Fibroblast of the conjunctiva (primary cell): ENCODE results near the gene ARHGEF7.

Source experiments
- DNase-seq: peaks from one replicate; pipeline ENCODE4 v3.0.0-alpha.2; 2010; ENCODE audit warnings: low read depth

The ARHGEF7 gene

DNA sequence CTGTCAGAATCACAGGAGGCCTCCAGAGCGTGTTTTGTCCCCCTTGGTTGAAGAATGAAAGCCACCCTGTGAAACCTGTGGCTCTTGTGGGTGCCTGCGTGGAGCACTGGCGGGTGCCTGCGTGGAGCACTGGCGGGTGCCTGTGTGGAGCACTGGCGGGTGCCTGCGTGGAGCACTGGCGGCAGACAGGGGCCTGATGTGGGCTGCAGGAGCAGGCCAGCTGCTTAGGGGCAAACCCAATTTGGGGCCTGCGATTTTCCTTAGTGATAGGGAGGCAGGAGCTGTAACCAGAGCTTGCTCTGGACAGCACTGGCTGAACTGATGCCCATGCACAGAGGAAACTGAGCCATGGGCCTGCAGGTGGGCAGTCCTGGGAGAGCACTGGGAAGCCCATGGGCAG is 24.3 kb downstream of the ARHGEF7 start:
- no peak for DNase-seq

DNA sequence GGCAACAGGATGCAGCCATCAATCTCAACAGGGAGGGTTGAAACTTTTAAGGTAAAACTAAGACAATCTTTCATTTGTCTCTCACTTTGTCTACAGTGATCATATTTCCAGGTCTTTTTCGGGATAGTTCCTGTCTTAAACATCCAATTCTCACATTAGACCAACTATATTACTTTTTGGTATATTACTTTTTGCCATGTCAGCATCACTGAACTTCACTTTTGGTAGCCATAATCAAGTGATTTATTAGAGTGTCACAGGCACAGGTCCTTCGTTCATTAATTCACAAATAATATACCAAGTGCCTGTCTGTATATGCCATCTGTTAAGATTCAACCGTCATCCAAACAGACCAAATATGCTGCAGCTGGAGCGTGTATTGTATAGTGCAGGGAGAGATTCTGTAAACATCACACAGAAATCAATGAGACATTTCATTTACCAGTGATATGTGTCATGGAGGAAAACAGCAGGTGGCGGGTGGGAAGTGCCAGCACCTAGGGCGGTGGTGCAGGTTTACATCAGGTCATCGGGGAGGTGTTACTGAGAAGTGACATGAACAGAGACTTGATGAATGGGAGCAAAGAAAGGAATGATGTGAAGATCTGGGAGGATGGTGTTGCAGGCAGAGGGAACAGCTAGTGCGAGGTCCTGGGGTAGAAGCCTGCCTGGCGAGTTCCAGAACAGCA is 24.9 kb downstream of the ARHGEF7 start:
- DNase-seq = no peak

DNA sequence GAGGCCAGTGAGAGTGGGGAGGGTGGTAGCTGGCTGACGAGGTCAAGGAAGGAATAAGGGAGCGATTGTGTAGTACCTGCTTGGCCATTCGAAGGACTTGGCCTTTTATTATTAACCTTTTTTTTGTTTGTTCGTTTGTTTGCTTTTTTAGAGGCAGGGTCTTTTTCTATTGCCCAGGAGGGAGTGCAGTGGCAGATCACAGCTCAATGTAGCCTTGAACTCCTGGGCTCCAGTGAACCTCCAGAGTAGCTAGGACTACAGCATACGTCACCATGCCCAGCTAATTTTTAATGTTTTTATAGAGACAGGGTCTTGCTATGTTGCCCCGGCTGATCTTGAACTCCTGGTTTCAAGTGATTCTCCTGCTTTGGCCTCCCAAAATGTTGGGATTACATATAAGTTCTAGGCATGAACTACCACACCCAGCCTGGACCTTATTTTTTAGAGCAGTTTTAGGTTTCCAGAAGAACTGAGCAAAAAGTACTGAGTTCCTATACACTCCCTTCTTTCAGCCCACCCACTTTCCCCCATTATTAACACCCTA is 25.5 kb downstream of the ARHGEF7 start:
- no peak for DNase-seq

DNA sequence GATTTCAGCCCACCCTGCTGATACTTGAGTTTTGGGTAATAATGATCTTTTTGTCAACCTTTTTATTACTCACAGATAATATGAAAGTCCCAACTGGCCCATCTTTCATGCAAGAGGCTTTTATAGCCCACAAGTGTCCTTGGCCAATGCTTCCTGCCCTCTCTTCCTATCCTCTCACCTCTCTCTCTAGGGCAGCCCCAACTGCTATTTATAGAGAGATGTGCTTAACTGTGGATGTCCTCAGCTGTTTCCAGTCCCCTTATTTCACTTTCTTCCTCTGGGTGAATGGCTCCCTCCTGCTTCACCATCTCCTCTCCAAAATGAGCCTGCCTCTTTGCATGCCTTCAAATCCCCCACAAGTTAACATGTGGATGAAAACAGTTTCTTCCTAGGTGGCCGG is 27.4 kb downstream of the ARHGEF7 start:
- no peak for DNase-seq

DNA sequence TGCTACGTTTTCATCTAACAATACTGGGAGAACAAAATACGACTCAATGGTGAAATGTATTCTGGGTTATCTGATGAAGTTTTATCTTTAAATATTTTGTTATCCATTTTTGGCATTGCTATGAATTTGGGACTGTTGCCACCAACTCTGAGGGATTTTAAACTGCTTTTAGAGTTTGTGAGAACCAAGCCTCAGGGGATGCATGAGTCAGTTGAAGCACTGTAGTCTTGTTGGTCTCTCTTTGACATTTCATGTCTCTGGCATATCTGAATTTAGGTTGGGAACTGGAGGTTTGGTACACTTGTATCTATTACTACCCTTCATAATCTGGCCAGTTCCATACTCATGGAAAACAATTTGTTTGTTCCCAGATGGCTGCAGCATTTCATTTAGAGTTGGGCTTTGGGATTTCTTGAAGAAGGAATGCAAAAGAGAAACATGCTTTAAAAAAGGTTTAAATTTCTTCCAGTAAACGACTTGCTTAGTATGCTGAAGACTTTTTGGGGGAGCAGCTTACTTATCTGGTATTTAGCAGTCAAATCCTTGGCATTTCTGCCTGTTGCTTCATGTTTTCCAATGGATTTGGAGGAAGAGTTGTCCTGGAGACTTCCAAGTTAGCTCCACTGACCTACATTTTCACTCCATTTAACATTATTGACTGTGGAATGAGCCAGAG is 28.9 kb downstream of the ARHGEF7 start:
- no peak for DNase-seq

DNA sequence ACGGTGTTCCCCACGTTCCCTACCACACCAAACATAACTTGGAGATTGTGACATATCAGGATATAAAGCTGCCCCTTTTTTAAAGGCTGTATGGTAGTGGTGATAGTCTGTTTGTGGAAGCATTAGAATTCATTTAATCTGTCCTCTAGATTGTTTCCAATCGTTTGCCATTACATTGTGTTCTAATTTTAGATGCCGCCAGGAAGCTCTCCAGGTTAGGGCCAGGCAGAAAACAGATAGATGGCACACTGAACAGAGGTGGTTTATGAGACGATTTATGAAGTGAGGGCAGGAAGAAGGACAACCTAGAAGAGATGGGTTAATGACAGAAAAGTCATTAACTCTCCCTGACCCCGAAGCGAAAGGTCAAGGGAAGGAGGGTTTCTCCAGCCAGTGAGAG is 30.0 kb downstream of the ARHGEF7 start:
- no peak for DNase-seq

DNA sequence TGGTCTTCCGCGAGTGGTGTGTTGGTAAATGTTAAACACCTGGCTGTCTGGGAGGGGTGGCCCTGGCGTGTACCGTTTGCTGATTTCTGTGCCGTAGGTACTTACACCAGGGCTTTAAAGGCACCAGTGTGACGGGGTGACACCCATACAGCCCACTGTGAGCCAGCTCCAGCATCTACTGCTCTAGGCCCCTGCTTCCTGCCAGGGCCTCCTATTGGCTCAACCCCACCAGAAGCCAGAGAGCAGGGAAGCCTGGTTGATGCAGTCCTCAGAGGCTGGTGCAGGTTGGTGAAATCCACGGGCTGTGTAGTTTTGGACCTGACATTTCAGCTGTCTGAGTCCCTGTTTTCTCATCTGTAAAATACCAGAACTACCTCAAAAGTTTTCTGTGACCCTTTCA is 30.4 kb downstream of the ARHGEF7 start:
- DNase-seq = no peak

DNA sequence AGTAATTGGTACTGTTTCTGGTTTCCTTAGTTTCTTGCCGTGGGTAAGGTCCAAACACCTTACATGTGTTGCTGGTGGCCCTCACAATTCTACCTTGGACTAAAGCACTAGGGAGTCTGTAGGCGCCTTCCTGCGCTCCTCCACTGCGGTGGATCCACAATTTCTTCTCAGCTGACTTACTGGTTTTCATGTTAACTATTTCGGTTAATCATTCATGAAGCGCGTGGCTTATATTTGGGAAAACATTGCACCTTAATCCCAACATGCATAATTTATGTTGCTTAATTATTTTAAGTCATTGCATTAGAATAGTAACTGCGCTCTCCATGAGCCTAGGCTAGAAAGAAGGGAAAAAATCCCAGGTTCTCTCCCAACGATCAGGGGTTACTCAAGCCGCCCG is 37.7 kb downstream of the ARHGEF7 start:
- no peak for DNase-seq

DNA sequence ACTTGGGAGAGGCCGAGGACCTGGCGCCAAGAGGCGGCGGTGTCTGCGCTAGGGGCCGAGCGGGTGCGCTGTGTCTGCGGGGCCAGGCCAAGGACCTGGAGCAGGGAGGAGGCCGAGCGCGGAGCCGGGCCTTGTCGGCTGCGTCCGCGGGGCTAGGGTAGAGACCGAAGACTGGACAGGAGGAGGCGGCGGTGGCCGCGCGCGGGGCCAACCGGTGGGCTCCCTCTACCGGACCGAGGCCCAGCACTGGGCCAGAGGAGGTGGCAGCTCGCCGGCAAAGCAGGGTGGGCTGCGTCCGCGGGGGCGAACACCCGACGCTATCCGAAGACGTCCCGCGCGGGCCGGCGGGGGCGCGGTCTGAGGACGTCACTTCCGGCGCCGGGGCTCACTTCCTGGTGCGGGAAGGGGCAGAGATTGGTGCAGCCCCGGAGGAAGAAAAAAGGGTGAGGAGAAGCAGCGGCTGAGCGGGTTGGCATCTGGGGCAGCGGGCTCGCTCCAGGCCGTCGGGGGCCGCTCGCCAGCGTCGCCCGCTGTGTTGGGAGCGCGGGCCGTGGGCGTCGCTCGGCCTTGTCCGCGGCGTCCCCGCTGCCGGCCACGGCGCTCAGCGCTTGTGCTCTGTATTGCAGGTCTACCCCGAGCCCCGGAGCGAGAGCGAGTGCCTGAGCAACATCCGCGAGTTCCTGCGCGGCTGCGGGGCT is 38.3 kb downstream of the ARHGEF7 start:
- peak; percentile 70 for DNase-seq

DNA sequence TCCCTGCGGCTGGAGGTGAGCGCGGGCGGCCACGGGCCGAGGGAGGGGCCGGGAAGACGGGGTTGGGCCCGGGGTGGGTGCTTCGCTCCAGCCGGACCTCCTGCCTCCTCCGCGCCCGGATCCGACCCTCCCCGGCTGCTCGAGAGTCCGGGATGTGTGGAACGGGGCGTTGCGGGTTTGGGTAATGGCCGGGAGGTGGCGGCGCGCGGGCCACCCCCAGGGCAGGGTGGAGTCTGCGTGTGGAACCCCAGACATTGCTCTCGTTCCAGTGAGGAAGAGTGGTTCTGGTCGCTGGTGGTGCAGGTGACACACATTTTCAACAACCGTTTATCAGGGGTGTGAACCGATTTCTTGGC is 38.8 kb downstream of the ARHGEF7 start:
- no peak for DNase-seq

DNA sequence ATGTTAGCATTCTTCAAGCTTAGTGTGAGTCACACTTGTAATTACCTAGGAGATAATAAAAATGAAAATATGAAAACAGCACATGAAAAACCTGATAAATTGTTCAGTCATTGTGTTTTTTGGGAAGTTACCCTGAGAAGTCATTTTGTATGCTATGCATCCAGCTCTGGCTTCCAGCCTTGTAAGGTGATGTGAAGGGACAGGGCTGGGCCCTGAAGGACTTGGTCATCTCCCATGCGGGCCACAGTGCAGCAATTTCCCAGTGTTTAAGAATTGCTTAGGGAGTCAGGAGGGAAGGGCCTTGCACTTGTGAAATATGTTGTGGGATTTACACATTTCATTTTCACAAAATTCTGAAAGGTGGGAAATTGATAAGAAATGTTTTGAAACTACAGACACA is 41.3 kb downstream of the ARHGEF7 start:
- DNase-seq = no peak

DNA sequence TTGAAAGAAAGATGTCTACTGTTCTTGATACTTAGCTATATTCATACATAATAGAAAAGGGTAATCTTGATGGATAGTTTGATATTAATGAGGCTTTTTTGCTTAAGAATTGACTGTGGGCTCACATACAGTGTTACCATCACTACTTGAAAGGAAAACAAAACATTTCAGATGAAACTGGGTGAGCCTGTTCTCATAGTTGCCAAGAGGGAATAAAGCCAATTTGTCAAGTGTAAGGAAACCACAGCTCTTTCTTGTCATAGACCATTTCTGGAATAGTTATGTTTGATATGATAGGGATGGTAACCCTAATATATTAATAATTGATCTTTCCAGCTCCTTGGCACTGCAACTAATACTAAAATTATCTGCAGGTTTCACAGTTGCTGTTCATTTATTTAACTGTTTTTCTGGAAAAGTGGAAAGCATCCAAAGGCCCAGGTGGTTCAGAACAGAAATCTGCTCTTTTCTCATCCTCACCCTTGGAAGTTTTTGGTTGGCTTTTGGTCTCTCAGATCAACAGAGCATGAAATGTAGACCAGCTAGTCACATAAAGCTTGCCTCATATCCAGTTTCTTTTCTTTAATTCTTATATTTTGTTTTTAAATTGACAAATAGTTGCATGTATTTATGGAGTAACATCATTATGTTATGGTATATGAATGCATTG is 43.2 kb downstream of the ARHGEF7 start:
- DNase-seq = no peak

DNA sequence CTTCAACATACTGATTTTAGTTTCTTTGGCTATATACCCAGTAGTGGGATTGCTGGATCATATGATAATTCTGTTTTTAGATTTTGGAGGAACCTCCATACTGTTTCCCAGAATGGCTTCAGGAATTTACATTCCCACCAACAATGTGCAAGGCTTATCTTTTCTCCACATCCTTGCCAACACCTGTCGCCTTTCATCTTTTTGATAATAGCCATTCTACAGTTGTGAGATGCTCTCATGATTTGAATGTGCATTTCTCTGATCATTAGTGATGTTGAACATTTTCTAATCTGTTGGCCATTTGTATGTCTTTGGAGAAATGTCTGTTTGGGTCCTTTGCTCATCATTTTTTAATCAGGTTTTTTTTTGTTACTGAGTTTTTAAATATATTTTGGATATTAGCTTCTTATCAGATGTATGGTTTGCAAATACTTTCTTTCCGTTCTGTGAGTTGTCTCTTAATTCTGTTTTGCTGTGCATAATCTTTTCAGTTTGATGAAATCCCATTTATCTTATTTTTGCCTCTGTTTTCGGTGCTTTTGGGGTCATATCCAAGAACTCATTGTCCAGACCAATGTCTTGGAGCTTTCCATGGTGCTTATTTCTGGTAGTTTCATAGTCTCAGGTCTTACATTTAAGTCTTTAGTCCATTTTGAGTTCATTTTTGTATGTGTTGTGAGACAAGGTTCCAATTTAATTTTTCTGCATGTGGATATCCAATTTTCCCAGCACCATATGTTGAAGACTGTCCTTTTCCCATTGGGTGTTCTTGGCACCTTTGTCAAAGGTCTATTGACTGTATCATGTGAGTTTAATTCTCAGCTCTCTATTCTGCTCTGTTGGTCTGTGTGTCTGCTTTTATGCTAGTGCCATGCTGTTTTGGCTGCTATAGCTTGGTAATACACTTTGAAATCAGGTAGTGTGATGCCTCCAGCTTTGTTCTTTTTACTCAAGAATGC is 44.5 kb downstream of the ARHGEF7 start:
- DNase-seq = no peak

DNA sequence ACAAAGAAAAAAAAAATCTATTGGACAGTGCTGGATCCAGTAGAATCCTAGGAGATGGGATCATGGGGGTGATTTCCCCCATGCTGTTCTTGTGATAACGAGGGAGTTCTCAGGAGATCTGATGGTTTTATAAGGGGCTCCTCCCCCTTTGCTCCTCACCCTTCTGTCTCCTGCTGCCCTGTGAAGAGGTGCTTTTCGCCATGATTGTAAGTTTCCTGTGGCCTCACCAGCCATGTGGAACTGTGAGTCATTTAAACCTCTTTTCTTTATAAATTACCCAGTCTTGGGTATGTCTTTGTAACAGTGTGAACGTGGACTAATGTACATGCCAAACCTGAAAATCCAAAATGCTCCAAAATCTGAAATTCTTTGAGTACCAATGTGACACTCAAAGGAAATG is 45.5 kb downstream of the ARHGEF7 start:
- no peak for DNase-seq

DNA sequence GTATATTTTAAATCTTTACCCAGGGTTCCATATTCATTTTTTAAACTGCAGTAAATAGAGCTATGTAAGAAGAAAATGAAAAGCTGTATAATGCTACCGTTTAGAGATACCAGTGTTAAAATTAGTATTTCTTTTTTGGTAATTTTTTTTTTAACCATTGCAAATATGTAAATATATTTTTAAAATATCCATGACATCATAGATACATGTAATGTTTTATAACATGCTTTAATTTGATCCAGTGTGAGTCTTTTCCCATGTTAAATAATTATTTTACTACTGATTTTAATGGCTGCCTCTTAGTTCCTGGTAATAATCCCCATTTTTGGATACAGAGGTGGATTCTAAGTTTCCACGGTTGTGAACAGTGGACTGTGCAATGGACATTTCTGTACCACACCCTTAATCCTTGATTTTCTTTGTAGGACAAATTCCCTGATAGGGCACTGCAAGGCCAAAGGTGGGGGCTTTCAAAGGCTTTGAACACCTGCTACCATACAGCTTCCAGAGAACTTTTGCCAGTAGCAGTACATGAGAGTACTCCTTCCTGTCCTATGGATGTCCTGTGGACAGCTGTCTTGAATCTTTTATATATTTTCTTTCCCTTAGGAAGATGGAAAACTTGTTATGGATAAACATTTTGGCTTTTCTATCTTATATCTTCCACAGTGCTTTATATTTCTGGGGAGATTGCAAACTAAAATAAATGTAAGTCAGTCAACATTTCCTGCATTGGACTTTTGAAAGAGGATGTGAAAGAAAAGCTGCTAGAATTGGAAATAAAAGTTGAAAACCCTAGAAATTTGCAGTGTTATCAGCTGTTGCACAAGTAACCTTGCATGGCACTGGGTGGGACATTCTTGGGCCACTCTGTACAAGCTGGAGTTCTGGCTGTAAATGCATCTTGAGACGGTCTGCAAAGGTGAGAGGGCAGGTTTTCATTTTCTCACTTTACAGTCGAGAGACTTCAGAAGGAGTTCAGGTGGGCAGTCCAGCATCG is 46.8 kb downstream of the ARHGEF7 start:
- DNase-seq = no peak

DNA sequence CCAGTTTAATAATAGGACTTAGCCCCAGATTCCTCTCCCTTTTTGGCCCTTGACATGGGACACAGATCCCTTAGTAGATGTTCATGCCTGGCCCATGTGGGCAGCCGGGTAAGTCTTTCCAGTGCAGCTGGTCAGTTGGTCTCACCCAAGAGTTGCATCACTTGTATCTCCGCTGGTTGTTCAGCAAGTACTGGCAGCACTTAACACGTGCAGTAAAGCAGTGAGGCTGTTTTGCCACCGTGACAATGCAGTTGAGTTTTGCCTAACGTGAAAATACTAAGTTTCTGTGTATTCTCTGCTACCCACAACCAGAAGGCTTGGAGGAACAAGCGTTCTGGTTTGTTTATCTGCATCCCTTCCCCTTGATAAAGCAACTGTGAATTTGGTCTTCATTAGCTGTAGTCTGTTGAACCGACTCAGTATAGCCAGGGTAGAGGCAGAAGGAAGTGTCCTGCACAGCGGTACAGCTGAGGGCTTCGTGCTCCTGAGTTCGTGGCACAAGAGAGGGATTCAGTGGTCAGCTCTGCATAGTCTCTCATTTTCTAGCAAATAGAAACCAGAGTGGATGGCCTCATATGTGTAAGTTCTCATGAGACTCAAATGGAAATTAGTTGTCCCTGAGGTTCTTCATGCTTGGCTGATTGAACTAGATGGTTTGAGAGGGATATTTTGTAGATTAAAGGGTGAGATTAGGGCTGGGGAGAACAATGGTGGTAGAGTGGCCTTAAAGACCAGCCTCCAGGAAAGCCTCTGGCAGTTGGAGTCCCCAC is 50.3 kb downstream of the ARHGEF7 start:
- DNase-seq = no peak

DNA sequence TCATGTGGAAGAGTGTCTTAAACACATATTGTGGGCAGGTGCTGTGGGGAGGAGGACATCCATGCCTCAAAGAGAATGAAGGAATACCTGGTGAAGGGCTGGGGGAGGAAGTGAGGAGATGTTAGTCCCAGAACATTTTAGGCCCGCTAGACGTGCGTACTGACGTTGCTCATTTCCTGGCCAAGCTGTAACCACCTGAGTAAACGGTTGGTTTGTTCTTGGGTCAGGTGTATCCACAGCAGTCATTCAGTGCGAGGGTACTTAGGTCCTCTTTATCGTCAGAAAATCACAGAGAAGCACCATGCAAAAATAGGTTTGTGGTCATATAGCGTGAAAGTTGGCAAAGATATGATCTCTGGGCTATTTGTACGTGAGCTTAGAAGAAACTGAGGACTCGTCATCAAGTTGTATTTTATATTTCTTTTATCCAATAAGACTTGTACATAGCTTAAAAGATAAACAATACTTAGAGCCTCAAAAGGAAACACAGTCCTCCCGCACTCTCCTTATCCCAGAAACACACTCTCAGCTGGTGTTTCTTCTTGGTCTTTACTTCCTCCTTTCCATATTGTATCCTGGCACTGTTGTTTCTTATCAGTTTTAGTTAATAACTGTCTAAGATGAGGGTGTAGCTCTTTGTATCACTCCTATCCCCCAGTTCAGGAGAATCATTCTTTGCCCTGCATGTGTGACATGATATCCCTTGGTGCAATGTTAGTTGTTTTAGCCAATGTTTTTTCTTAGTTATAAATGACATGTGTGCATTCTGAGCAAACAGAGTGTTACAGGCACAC is 52.0 kb downstream of the ARHGEF7 start:
- no peak for DNase-seq

DNA sequence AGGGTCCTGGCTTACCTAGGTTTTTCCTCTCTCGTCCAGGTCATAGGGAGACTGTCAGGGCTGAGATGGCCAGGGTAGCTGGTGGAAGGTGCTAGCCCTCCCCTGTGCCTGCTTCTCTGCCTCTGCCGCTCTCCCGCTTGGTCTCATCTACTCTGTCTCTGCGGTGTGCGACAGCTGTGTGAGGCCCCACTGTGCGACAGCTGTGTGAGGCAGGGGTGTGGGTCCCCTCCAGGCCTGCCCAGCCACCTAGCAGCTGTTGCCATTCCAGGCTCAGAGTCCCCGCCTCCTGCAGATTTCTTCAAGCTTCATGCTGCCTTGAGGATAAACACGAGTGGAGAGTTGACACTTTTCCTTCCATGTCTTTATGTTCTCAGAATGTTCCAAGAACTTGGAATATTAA is 53.0 kb downstream of the ARHGEF7 start:
- DNase-seq = no peak

DNA sequence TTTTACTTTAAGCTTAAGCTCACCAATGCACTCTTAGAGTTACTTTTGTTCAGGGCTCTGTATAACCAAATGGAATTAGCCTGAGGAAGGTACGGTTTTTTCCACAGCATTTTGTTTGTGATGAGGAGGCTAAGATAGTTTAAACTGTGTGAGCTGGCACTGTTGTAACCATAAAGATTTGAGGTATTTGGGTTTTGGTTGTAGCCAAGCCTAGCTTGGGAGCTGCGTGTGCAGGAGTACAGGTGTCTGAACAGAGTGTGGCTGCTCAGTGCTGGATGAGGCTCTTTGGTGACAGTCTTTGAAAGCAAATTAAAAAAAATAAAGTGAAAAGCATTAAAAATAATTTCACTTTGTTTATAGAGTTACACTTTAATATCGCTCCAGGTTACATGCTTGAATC is 56.0 kb downstream of the ARHGEF7 start:
- no peak for DNase-seq
